Heart right ventricle (tissue), 16 donors: ENCODE measurements around the gene SPAG4. TPM values are rescaled to one million over a fixed set of nuclear protein-coding genes. Genes with fewer than 3 reads are reported as not detected.

Experiments used
- ATAC-seq, 8 donors: fragments of 200-7000 bp; cut with Tn5 transposase; one replicate each; pipeline ENCODE4 v1.9.1; 2020; ENCODE audit warnings: mild to moderate bottlenecking in 8 of 8, moderate library complexity in 8 of 8, moderate number of reproducible peaks in 1 of 8
- DNase-seq, 2 donors: peaks; one replicate each; pipeline ENCODE4 v3.0.0-alpha.2; 2020
- H3K27ac ChIP-seq, 10 donors: fragments of 200-600 bp; sonication (generic) in 2 of 10; one replicate each; pipeline versions ENCODE4 v1.5.0 to v1.8.0; 2020 to 2022; ENCODE audit warnings: mild to moderate bottlenecking in 3 of 10
- H3K27me3 ChIP-seq, 7 donors: fragments of 200-600 bp; one replicate each; pipeline ENCODE4 v1.8.0; 2021 to 2022; ENCODE audit warnings: mild to moderate bottlenecking in 2 of 7
- H3K36me3 ChIP-seq, 9 donors: fragments of 200-600 bp; sonication (generic) in 1 of 9; one replicate each; pipeline versions ENCODE4 v1.5.0 to v1.8.0; 2020 to 2022; ENCODE audit warnings: mild to moderate bottlenecking in 2 of 9
- H3K4me1 ChIP-seq, 9 donors: fragments of 200-600 bp; sonication (generic) in 1 of 9; one replicate each; pipeline versions ENCODE4 v1.5.0 to v1.8.0; 2020 to 2022; ENCODE audit warnings: mild to moderate bottlenecking in 4 of 9
- H3K4me3 ChIP-seq, 10 donors: fragments of 200-600 bp; sonication (generic) in 2 of 10; one replicate each; pipeline versions ENCODE4 v1.5.0 to v1.8.0; 2020 to 2022; ENCODE audit warnings: mild to moderate bottlenecking in 7 of 10, moderate library complexity in 2 of 10
- H3K9me3 ChIP-seq, 11 donors: fragments of 200-600 bp in 10 of 11; sonication (generic) in 2 of 11; one replicate each; pipeline versions ENCODE4 v1.5.0 to v1.8.0; 2013 to 2022; ENCODE audit warnings: mild to moderate bottlenecking in 2 of 11, control low read depth in 1 of 11, moderate library complexity in 1 of 11
- WGBS, 2 donors: extraction: QIAGEN DNeasy Blood & Tissue Kit; methylation state at CpG; one replicate each; pipeline ENCODE4 v1.1.7; 2013; ENCODE audit warnings: inconsistent platforms in 1 of 2; 5-methylcytosine and 5-hydroxymethylcytosine counted together
- intact Hi-C, 10 donors: fragments of 100-400 bp; cut with DNase I; formaldehyde crosslinking; loops; one replicate each; pipeline versions ENCODE4 v1.11.1 to v1.14.2; 2022
- polyA plus RNA-seq, 2 donors: library from polyadenylated mRNA; stranded (reverse); fragments of 200-250 nt; gene quantifications; one replicate each; pipeline ENCODE4 v1.2.3, GENCODE V29; 2013
- total RNA-seq, 10 donors: library from RNA; stranded (reverse); fragmentation: NEBNext Ultra II Directional in 3 of 10; extraction: Animal tissue kit (Norgen Biotek cat#: 25700) in 3 of 10; gene quantifications; one replicate each; pipeline versions ENCODE4 v1.2.1 to v1.2.4, GENCODE V29; 2021 to 2023
- TF ChIP-seq, protein P1 (sequence below), 9 donors: fragments of 200-600 bp; sonication (generic) in 2 of 9; IDR thresholded peaks; one replicate each; pipeline versions ENCODE4 v1.5.0 to v1.8.0; 2021 to 2022; ENCODE audit warnings: antibody characterized with exemption in 9 of 9, mild to moderate bottlenecking in 5 of 9, moderate library complexity in 1 of 9
- donor health status: Arrhythmogenic right ventricular cardiomyopathy.
- donor health status: ischemic (EF 13 %, LVEDD 7.1; RV severe dilation, severe dysfunction).
- donor health status: healthy with polysubstance abuse.
- donor health status: DM: no; HTN: yes; CAD: no.
- donor health status: DM: no; HTN: no; CAD: no.
- donor health status: ischemic (EF 25% LVEDD 6.9; RV normal size, moderate dysfunction).
- donor health status: ischemic (EF 25% LVEDD 5.7; RV mildly dilated, moderate dysfunction).
- donor health status: healthy.
- donor health status: DM: yes; HTN: yes; CAD: no.
- donor health status: Ischemic cardiomyopathy.
- donor health status: ischemic (EF 35%, LVEDD 5.7; RV mildly dilated, moderate dysfunction).
- donor health status: nonischemic (EF 11% LVEDD 7.7; RV severe dilation, severe dysfunction).
- donor health status: DM: yes; HTN: yes; CAD: no.
- donor health status: PGD.
- donor health status: ischemic (EF 29% LVEDD 5.4; RV normal size, mild dysfunction).
- donor health status: nonischemic (EF 23%, LVEDD 6.1; RV moderate dilation, normal function).

The SPAG4 gene
- total and polyA plus RNA-seq, 12 donors, result 2.7 to 11.7 (median 4.3) TPM

DNA sequence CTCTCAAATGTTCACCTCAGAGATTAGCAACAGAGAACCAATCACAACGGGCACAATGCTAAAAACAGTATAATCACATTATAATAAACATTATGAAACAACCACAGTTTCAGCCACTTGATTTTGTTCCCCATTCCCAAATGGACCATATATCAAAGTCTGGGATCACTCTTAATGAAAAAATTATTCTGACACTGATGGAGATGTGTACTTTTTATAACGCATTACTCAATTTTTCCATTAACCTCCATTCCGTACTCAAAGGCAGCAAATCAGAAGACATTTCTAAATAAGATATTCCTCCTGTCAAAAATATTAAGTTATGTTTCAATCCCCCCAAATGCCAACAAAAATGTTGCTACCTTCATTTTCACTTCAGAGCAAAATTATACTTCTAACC, 46.3 kb downstream of the SPAG4 start:
- TF ChIP-seq, protein P1, sequence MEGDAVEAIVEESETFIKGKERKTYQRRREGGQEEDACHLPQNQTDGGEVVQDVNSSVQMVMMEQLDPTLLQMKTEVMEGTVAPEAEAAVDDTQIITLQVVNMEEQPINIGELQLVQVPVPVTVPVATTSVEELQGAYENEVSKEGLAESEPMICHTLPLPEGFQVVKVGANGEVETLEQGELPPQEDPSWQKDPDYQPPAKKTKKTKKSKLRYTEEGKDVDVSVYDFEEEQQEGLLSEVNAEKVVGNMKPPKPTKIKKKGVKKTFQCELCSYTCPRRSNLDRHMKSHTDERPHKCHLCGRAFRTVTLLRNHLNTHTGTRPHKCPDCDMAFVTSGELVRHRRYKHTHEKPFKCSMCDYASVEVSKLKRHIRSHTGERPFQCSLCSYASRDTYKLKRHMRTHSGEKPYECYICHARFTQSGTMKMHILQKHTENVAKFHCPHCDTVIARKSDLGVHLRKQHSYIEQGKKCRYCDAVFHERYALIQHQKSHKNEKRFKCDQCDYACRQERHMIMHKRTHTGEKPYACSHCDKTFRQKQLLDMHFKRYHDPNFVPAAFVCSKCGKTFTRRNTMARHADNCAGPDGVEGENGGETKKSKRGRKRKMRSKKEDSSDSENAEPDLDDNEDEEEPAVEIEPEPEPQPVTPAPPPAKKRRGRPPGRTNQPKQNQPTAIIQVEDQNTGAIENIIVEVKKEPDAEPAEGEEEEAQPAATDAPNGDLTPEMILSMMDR (IDR thresholded peaks at IDR 0.05), result no peak
- Histone ChIP-seq H3K36me3 (peaks cover 0 to 10% (median 0%) of the 10 kb centered on the region in 9 donors), H3K27ac (peak overlapping the region in 2 of 10 donors; percentile 2 to 5), H3K4me3 (peak overlapping the region in 6 of 10 donors; percentile 68 to 96 (median 81)), H3K4me1 (peaks cover 3 to 71% (median 59%) of the 10 kb centered on the region in 9 donors), H3K9me3 (no peaks in the 10 kb centered on the region), H3K27me3 (no peaks in the 10 kb centered on the region)
- intact Hi-C loops, result loop anchor here in 6 of 10 donors (5.0 to 10.0 kb wide), 5 partner anchors 45 to 197 kb away; partner anchors contain the start of genes SPAG4 (in 6 of the 6) and ERGIC3 (in 2 of the 6)
- ATAC-seq, result no peak
- WGBS, 2 donors, result 37% methylated on average over 3 of the region's 3 CpGs
- DNase-seq, result no peak

DNA sequence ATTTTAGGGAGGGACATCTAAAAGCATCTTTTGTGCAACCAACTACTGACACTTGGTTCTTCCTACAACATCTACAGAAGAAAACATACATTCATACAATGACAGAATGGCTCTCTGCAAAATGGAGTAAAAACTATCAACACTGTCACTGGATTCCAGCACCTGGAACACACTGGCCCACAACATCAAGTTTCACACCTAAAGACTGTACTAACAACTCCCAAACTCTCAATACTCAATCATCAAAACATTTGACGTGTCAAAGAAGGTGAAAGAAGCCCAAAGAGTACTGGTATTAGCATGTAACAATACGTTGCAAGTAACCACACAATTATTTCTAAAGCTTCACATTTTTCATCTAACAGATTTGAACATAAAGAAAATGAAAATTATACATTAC, 46.9 kb downstream of the SPAG4 start:
- H3K4me3 ChIP-seq, result peak overlapping the region in 7 of 10 donors; percentile 68 to 96 (median 81)
- H3K4me1 ChIP-seq, result peaks cover 3 to 65% (median 53%) of the 10 kb centered on the region in 9 donors
- WGBS, 2 donors, result 24 to 35% methylated on average over 2 of the region's 2 CpGs
- peak overlapping the region in 1 of 10 donors; percentile 97 for H3K27ac ChIP-seq
- intact Hi-C loops, result loop anchor here in 6 of 10 donors (5.0 to 10.0 kb wide), 5 partner anchors 45 to 198 kb away; partner anchors contain the start of genes SPAG4 (in 6 of the 6) and ERGIC3 (in 2 of the 6)
- H3K27me3 ChIP-seq, result no peaks in the 10 kb centered on the region
- H3K36me3 ChIP-seq, result peaks cover 0 to 4% (median 0%) of the 10 kb centered on the region in 9 donors
- TF ChIP-seq, protein P1 (IDR thresholded peaks at IDR 0.05), result no peak
- H3K9me3 ChIP-seq, result no peaks in the 10 kb centered on the region
- no peak for ATAC-seq
- no peak for DNase-seq

DNA sequence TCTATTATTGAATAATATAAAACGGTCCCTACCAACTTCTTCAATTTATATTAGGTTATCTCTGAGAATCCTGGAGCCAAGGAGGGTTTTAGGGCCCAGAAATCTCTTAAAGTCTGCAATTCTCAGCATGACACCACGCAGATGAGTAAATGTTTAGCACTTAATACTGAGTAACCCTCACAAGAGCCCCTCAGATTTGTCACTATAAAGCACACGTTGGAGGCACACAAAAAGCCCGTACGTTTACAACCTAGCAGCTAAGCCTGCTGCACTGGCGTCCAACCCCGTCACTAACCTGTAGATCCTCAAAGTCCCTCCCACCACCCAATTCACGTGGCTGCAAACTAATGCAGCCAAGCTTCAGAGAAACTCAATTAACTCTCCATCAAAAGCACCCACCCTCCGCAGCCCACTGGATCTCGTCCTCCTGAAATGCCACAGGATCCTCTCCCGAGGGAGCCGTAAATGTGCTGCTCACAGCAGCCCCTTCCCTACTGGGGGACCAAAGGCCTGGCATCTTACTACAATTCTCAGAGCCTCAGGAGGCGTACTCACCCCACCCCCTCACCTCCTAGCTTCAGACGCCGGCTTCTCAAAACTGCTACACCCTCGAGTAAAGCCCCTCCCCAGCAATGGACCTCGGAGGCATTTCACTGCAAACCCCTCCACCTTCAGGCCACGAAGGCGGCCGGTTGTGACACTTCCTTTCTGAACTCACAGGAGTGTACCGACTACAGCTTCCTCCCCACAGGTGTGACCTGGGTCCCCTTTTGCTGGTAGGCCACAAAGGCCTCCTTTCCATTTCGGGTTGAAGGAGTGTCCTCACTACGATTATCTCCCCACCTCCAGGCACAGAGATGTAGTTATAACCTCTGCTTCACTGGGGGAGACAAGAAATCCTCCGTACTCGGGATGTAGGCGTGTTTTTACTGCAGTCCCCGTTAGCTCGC, 48.2 kb downstream of the SPAG4 start:
- 0 to 1% methylated on average over 28 of the region's 28 CpGs for WGBS, 2 donors
- Histone ChIP-seq H3K9me3 (no peaks in the 10 kb centered on the region), H3K27me3 (no peaks in the 10 kb centered on the region), H3K36me3 (peaks cover 0 to 15% (median 4%) of the 10 kb centered on the region in 9 donors), H3K4me3 (peak overlapping the region; percentile 68 to 96 (median 79)), H3K27ac (peak overlapping the region; percentile 90 to 100 (median 97)), H3K4me1 (peaks cover 3 to 54% (median 43%) of the 10 kb centered on the region in 9 donors)
- DNase-seq (peak in 1 of 2 donors; percentile 36), ATAC-seq (peak; percentile 2 to 45 (median 32))
- intact Hi-C loops, result loop anchor here in 8 of 10 donors (2.0 to 10.0 kb wide), 6 partner anchors 46 to 199 kb away; partner anchors contain the start of genes SPAG4 (in 6 of the 8) and ERGIC3 (in 2 of the 8)
- TF ChIP-seq, protein P1 (IDR thresholded peaks at IDR 0.05), result no peak
